ENCODE results near the gene ST7.

ST7 gene

DNA sequence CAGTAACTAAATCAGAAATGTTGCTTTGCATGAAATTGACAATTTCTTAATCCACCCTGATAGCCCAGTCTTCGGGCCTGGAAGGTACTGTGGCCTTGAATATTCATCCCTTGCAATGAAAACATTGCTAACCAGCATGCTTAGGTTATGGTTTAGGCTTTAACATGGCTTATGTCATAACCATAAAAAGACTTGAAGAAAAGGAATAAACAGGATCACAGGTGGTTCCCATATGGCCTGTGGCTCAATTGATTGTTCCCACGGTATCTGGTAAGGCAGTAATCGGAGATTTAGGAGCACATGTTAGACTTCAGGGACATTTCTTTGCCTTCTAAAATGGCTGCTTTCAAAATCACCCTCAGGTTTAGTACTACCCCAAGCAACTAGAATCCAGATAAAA lies 139.5 kb downstream of the ST7 start:
- H3K9me3 ChIP-seq: no peaks in the 10 kb centered on the region
- no peak overlapping the region for H3K4me3 ChIP-seq (ENCODE audit: low read depth, low read length)
- H3K27me3 ChIP-seq: no peaks in the 10 kb centered on the region
- no peaks in the 10 kb centered on the region for H3K36me3 ChIP-seq
- no peak for DNase-seq
- TF ChIP-seq, protein P1, sequence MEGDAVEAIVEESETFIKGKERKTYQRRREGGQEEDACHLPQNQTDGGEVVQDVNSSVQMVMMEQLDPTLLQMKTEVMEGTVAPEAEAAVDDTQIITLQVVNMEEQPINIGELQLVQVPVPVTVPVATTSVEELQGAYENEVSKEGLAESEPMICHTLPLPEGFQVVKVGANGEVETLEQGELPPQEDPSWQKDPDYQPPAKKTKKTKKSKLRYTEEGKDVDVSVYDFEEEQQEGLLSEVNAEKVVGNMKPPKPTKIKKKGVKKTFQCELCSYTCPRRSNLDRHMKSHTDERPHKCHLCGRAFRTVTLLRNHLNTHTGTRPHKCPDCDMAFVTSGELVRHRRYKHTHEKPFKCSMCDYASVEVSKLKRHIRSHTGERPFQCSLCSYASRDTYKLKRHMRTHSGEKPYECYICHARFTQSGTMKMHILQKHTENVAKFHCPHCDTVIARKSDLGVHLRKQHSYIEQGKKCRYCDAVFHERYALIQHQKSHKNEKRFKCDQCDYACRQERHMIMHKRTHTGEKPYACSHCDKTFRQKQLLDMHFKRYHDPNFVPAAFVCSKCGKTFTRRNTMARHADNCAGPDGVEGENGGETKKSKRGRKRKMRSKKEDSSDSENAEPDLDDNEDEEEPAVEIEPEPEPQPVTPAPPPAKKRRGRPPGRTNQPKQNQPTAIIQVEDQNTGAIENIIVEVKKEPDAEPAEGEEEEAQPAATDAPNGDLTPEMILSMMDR (IDR thresholded peaks at IDR 0.05; ENCODE audit: low read depth, low read length): no peak
- H3K4me1 ChIP-seq: peaks cover 14% of the 10 kb centered on the region

DNA sequence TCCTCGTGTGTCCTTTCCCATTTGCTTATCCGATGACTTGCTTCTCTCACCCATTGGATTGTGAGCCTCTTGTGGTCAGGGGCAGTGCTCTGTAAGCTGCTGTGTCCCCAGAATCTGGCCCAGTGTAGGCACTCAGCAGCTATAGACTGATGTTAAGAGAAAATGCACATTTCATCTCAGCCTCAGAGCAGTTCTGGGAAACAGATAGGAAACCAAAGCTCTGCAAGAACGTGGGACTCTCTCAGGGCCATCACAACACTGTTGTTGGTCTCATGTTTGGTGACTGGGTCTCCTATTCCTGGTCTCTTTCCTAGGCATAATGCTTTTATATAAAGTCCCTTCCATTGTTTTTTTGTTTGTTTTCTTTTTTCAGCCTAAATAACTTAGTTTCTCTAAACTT lies 141.2 kb downstream of the ST7 start:
- TF ChIP-seq, protein P1 (IDR thresholded peaks at IDR 0.05; ENCODE audit: low read depth, low read length): no peak
- Histone ChIP-seq H3K4me1 (peaks cover 5% of the 10 kb centered on the region), H3K4me3 (ENCODE audit: low read depth, low read length) (no peak overlapping the region), H3K27me3 (no peaks in the 10 kb centered on the region), H3K9me3 (no peaks in the 10 kb centered on the region), H3K36me3 (no peaks in the 10 kb centered on the region)
- no peak for DNase-seq

DNA sequence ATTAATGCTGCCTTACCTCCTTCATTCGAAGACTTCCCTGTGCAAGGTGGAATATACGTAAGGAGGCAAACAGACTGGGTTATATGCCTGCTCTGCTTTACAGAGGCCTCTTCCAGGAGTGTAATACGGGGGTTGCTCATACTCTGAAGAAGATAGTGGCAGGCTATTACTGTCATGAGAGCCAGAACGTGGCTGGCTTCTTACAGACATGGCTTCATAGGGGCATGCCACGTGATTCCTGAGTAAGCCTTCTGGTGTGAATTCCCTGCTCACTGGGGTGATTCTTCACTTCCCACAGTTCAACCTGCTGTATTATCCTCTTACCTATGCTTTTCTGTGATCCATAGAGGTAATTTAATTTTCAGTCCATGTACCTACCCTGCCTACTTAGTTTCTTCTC lies 141.8 kb downstream of the ST7 start:
- H3K9me3 ChIP-seq: no peaks in the 10 kb centered on the region
- TF ChIP-seq, protein P1 (IDR thresholded peaks at IDR 0.05; ENCODE audit: low read depth, low read length): no peak
- H3K4me1 ChIP-seq: peaks cover 5% of the 10 kb centered on the region
- H3K36me3 ChIP-seq: no peaks in the 10 kb centered on the region
- no peak for DNase-seq
- no peaks in the 10 kb centered on the region for H3K27me3 ChIP-seq
- H3K4me3 ChIP-seq (ENCODE audit: low read depth, low read length): no peak overlapping the region

DNA sequence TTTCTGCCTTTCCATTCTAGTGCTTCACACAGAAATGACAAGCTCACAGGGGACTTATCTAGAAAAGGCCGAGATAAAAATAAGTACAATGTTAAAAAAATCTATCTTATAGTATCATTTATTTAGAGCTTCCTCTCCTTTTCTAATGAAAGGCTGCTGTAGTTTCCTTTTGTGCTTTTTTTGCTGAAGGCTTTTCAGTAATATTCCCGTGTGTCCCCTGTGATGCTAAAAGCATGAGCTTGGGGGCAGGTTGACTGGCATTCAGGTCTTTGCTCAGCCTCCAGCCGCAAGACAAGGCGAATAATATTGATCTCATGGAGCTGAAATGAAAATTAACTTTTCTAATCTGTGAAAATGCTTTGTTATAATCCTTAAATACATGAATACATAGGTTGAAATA lies 143.0 kb downstream of the ST7 start:
- Histone ChIP-seq H3K4me1 (peaks cover 5% of the 10 kb centered on the region), H3K27me3 (no peaks in the 10 kb centered on the region), H3K36me3 (no peaks in the 10 kb centered on the region), H3K4me3 (ENCODE audit: low read depth, low read length) (no peak overlapping the region), H3K9me3 (no peaks in the 10 kb centered on the region)
- TF ChIP-seq, protein P1 (IDR thresholded peaks at IDR 0.05; ENCODE audit: low read depth, low read length): no peak
- no peak for DNase-seq

DNA sequence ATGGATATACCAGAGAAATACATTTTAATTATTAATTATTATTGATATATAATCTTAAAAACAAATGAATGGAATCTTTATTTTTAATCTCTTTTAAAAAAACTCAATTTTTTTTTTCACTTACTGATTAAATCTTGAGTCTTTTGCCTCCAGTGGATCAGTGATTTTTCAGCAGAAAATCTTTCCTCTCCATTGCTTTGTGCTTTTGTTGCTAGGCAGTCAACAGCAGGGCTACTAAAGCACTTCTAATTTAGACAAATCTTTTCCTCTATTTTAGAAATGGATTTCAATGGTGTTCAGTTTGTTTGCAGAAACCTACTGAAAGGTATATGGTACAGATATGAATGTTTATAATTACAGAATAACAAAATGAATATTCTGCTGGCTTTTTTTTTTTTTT lies 143.6 kb downstream of the ST7 start:
- Histone ChIP-seq H3K36me3 (no peaks in the 10 kb centered on the region), H3K4me3 (ENCODE audit: low read depth, low read length) (no peak overlapping the region), H3K9me3 (no peaks in the 10 kb centered on the region), H3K27me3 (no peaks in the 10 kb centered on the region), H3K4me1 (no peaks in the 10 kb centered on the region; the same call in 1 of the 2 replicates)
- TF ChIP-seq, protein P1 (IDR thresholded peaks at IDR 0.05; ENCODE audit: low read depth, low read length): no peak
- DNase-seq: no peak

DNA sequence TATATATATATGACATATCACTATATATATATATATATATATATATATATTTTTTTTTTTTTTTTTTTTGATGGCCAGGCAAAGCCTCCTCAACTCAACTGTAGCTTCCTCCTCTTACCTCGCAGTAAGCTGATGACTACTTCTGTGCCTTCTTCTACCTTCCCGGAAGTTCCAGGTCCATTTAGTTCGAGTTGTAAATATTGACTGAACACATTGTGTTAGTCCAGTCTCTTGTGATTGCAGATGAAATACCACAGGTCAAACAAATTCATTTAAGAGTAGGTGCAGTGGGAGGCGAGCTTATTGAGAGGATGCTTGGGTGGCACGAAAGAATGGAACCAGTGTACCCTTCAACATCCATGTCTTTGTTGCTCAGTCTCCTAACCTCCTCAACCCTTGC lies 144.6 kb downstream of the ST7 start:
- TF ChIP-seq, protein P1 (IDR thresholded peaks at IDR 0.05; ENCODE audit: low read depth, low read length): no peak
- H3K4me3 ChIP-seq (ENCODE audit: low read depth, low read length): no peak overlapping the region
- no peak for DNase-seq

More for the DNA sequence above, 144.6 kb downstream of the ST7 start:
- no peaks in the 10 kb centered on the region; the same call in 1 of the 2 replicates for H3K4me1 ChIP-seq
- no peaks in the 10 kb centered on the region for H3K27me3 ChIP-seq
- no peaks in the 10 kb centered on the region for H3K9me3 ChIP-seq
- H3K36me3 ChIP-seq: no peaks in the 10 kb centered on the region

Measured in BE2C (cell line).